ENCODE results near the gene COPRS. TPM values are rescaled to one million over a fixed set of nuclear protein-coding genes. Genes with fewer than 3 reads are reported as not detected.

The COPRS gene
- total and polyA plus RNA-seq, 4 donors, result 15.4 to 50.6 (median 27.6) TPM

GRCh38 chr17:31902693-31903092 lies 43.6 kb upstream of the COPRS start:
- peaks cover 0 to 9% (median 6%) of the 10 kb centered on the region in 4 donors for H3K36me3 ChIP-seq (ENCODE audit: control insufficient read depth in 4 of 4, insufficient read depth in 3 of 4, low read depth in 1 of 4, low read length in 3 of 4)
- H3K4me3 ChIP-seq (ENCODE audit: low read depth in 1 of 3, low read length in 3 of 3), result no peak overlapping the region
- no peak overlapping the region for H3K9ac ChIP-seq (ENCODE audit: low read depth in 1 of 2, low read length in 2 of 2)
- TF ChIP-seq CTCF (IDR thresholded peaks at IDR 0.05; ENCODE audit: low read depth, low read length, missing input control), result no peak
- no peak for TF ChIP-seq RAD21 (IDR thresholded peaks at IDR 0.05)
- no peak for TF ChIP-seq HNF4A (conservative IDR thresholded peaks at IDR 0.05)
- TF ChIP-seq EGR1 (IDR thresholded peaks at IDR 0.05; ENCODE audit: low read depth in 2 of 2), result no peak
- TF ChIP-seq ATF3 (IDR thresholded peaks at IDR 0.05), result no peak
- TF ChIP-seq NR2F2 (IDR thresholded peaks at IDR 0.05), result no peak
- no peak for TF ChIP-seq GABPA (IDR thresholded peaks at IDR 0.05 in 1 of 2, conservative IDR thresholded peaks at IDR 0.05 in 1 of 2)
- no peak for TF ChIP-seq FOXA2 (IDR thresholded peaks at IDR 0.05)
- no peak for TF ChIP-seq SP1 (IDR thresholded peaks at IDR 0.05)
- no peak for TF ChIP-seq ZBTB33 (IDR thresholded peaks at IDR 0.05)
- no peak for TF ChIP-seq REST (IDR thresholded peaks at IDR 0.05)
- no peak for TF ChIP-seq YY1 (IDR thresholded peaks at IDR 0.05)
- TF ChIP-seq FOXA1 (IDR thresholded peaks at IDR 0.05), result no peak
- no peak for TF ChIP-seq MAX (IDR thresholded peaks at IDR 0.05)
- no peak for TF ChIP-seq HNF4G (IDR thresholded peaks at IDR 0.05)
- no peak for TF ChIP-seq TAF1 (conservative IDR thresholded peaks at IDR 0.05)
- 79% methylated on average over 2 of the region's 2 CpGs for WGBS
- H3K9me3 ChIP-seq (ENCODE audit: control insufficient read depth in 4 of 4, low read length in 3 of 4), result no peaks in the 10 kb centered on the region
- H3K27ac ChIP-seq (ENCODE audit: low read depth in 1 of 2, low read length in 2 of 2), result no peak overlapping the region
- H3K4me1 ChIP-seq (ENCODE audit: control insufficient read depth in 4 of 4, insufficient read depth in 4 of 4, low read length in 3 of 4), result peaks cover 5 to 10% (median 6%) of the 10 kb centered on the region in 4 donors
- no peaks in the 10 kb centered on the region for H3K27me3 ChIP-seq (ENCODE audit: control insufficient read depth in 4 of 4, insufficient read depth in 4 of 4, low read length in 3 of 4)
- no peak for DNase-seq (ENCODE audit: low spot score)

- Histone ChIP-seq H3K27ac (ENCODE audit: low read depth in 1 of 2, low read length in 2 of 2) (peak overlapping the region; percentile 31 to 47), H3K4me1 (ENCODE audit: control insufficient read depth in 4 of 4, insufficient read depth in 4 of 4, low read length in 3 of 4) (peaks cover 5 to 10% (median 6%) of the 10 kb centered on the region in 4 donors), H3K4me3 (ENCODE audit: low read depth in 1 of 3, low read length in 3 of 3) (peak overlapping the region; percentile 67 to 97 (median 80)), H3K9me3 (ENCODE audit: control insufficient read depth in 4 of 4, low read length in 3 of 4) (no peaks in the 10 kb centered on the region), H3K9ac (ENCODE audit: low read depth in 1 of 2, low read length in 2 of 2) (peak overlapping the region; percentile 67 to 87), H3K36me3 (ENCODE audit: control insufficient read depth in 4 of 4, insufficient read depth in 3 of 4, low read depth in 1 of 4, low read length in 3 of 4) (peaks cover 3 to 18% (median 13%) of the 10 kb centered on the region in 4 donors), H3K27me3 (ENCODE audit: control insufficient read depth in 4 of 4, insufficient read depth in 4 of 4, low read length in 3 of 4) (no peaks in the 10 kb centered on the region)
- no peak for DNase-seq (ENCODE audit: low spot score)
- 6% methylated on average over 5 of the region's 5 CpGs for WGBS
- TF ChIP-seq ATF3 (IDR thresholded peaks at IDR 0.05), result no peak
- no peak for TF ChIP-seq JUND (IDR thresholded peaks at IDR 0.05)
- TF ChIP-seq MAX (IDR thresholded peaks at IDR 0.05), result no peak
- TF ChIP-seq RAD21 (IDR thresholded peaks at IDR 0.05), result no peak
- TF ChIP-seq REST (IDR thresholded peaks at IDR 0.05), result no peak
- no peak for TF ChIP-seq EGR1 (IDR thresholded peaks at IDR 0.05; ENCODE audit: low read depth in 2 of 2)
- no peak for TF ChIP-seq ZBTB33 (IDR thresholded peaks at IDR 0.05)
- TF ChIP-seq FOXA1 (IDR thresholded peaks at IDR 0.05), result no peak
Observed at GRCh38 chr17:31900877-31901276, 41.8 kb upstream of the COPRS start.

All from liver (tissue), 9 donors.